Body of pancreas (tissue), 4 donors: ENCODE results near the gene GGT6. TPM values are rescaled to one million over a fixed set of nuclear protein-coding genes. Genes with fewer than 3 reads are reported as not detected.
A peak's percentile ranks its signal among the peaks of the same experiment; 100 is the strongest.

Source experiments
- ATAC-seq: fragments of 150-250 bp; one replicate; pipeline ENCODE4 v1.9.1; 2016
- DNase-seq, 4 donors: peaks; one replicate each; pipeline ENCODE4 v3.0.0-alpha.2; 2019
- H3K27ac ChIP-seq, 4 donors: fragments of 200-600 bp; sonication (generic); 1 replicate in 3 of 4; 2 replicates in 1 of 4; pipeline versions ENCODE4 v1.5.1 to v1.6.1; 2016 to 2019; ENCODE audit warnings: mild to moderate bottlenecking in 1 of 4, mixed read lengths in 1 of 4, moderate library complexity in 1 of 4
- H3K27me3 ChIP-seq, 2 donors: fragments of 200-600 bp; sonication (generic); one replicate each; pipeline ENCODE4 v1.6.0; 2016; ENCODE audit warnings: mild to moderate bottlenecking in 1 of 2
- H3K36me3 ChIP-seq, 2 donors: fragments of 200-600 bp; sonication (generic); replicated peaks in 1 of 2; 2 replicates each; pipeline ENCODE4 v1.5.1; 2016; ENCODE audit warnings: low read depth in 2 of 2; ENCODE audit not compliant: insufficient read depth in 1 of 2
- H3K4me1 ChIP-seq: fragments of 200-600 bp; sonication (generic); one replicate; pipeline ENCODE4 v1.6.0; 2016
- H3K4me3 ChIP-seq, 2 donors: fragments of 200-600 bp; sonication (generic); 1 replicate in 1 of 2; 2 replicates in 1 of 2; pipeline ENCODE4 v1.5.1; 2016 to 2019
- H3K9me3 ChIP-seq, 3 donors: fragments of 200-600 bp; sonication (generic); 1 replicate in 2 of 3; 2 replicates in 1 of 3; pipeline ENCODE4 v1.5.1; 2016
- CTCF ChIP-seq, 7 experiments: fragments of 450-650 bp in 4 of 7; fragments of 200-600 bp in 3 of 7; sonication (generic) in 3 of 7; IDR thresholded peaks; one replicate each; pipeline ENCODE4 v1.5.1; 2016 to 2019; ENCODE audit warnings: antibody characterized with exemption in 7 of 7
- POLR2A ChIP-seq, 3 donors: fragments of 450-650 bp; IDR thresholded peaks; one replicate each; pipeline ENCODE4 v1.6.1; 2016; ENCODE audit warnings: antibody characterized with exemption in 3 of 3, mild to moderate bottlenecking in 2 of 3
- WGBS, 2 donors: methylation state at CpG; one replicate each; pipeline ENCODE4 v1.1.5; 2017; 5-methylcytosine and 5-hydroxymethylcytosine counted together
- intact Hi-C: fragments of 100-400 bp; cut with DNase I; formaldehyde crosslinking; loops from one replicate; pipeline ENCODE4 v1.15.1; 2023
- total RNA-seq, 2 donors: library from RNA; depleted of rRNA; stranded (reverse); fragments of >200 nt; gene quantifications; one replicate each; pipeline ENCODE4 v1.1.0, GENCODE V29; 2016

GGT6 gene
- total RNA-seq, 2 donors from 2014 or later: 29.3 to 85.7 TPM

GRCh38 chr17:4559139-4559791 is 1.1 kb downstream of the GGT6 start:
- peak overlapping the region in 1 of 2 donors; percentile 6 for H3K4me3 ChIP-seq
- no peak for ATAC-seq
- no peak for TF ChIP-seq CTCF (IDR thresholded peaks at IDR 0.05)
- TF ChIP-seq POLR2A (IDR thresholded peaks at IDR 0.05): no peak
- no peaks in the 10 kb centered on the region for H3K36me3 ChIP-seq
- peak overlapping the region; percentile 78 to 87 (median 80) for H3K27ac ChIP-seq
- peak; percentile 51 to 66 (median 56) for DNase-seq
- intact Hi-C loops: no loop called here
- H3K27me3 ChIP-seq: no peaks in the 10 kb centered on the region
- H3K4me1 ChIP-seq: peaks cover 45% of the 10 kb centered on the region
- H3K9me3 ChIP-seq: no peaks in the 10 kb centered on the region
- 20 to 24% methylated on average over 1 to 17 of the region's 17 CpGs for WGBS, 2 donors

GRCh38 chr17:4558347-4558971 is 1.9 kb downstream of the GGT6 start:
- ATAC-seq: no peak
- WGBS, 2 donors: 83 to 95% methylated on average over 4 to 17 of the region's 24 CpGs
- peak overlapping the region in 1 of 4 donors; percentile 81 for H3K27ac ChIP-seq

GRCh38 chr17:4557626-4558346 is 2.6 kb downstream of the GGT6 start:
- intact Hi-C loops: no loop called here
- peaks cover 53% of the 10 kb centered on the region for H3K4me1 ChIP-seq
- WGBS, 2 donors: 86 to 87% methylated on average over 6 of the region's 6 CpGs
- H3K4me3 ChIP-seq: no peak overlapping the region
- H3K27ac ChIP-seq: no peak overlapping the region
- H3K9me3 ChIP-seq: no peaks in the 10 kb centered on the region
- H3K36me3 ChIP-seq: peaks cover 0 to 2% of the 10 kb centered on the region in 2 donors
- no peak for TF ChIP-seq CTCF (IDR thresholded peaks at IDR 0.05)
- no peak for TF ChIP-seq POLR2A (IDR thresholded peaks at IDR 0.05)
- H3K27me3 ChIP-seq: no peaks in the 10 kb centered on the region
- no peak for ATAC-seq
- no peak for DNase-seq

More at GRCh38 chr17:4558347-4558971, 1.9 kb downstream of the GGT6 start:
- H3K9me3 ChIP-seq: no peaks in the 10 kb centered on the region
- TF ChIP-seq CTCF (IDR thresholded peaks at IDR 0.05): no peak
- TF ChIP-seq POLR2A (IDR thresholded peaks at IDR 0.05): no peak
- intact Hi-C loops: no loop called here
- H3K27me3 ChIP-seq: no peaks in the 10 kb centered on the region
- H3K4me1 ChIP-seq: peaks cover 53% of the 10 kb centered on the region
- peak in 1 of 4 donors; percentile 15 for DNase-seq
- H3K36me3 ChIP-seq: no peaks in the 10 kb centered on the region
- no peak overlapping the region for H3K4me3 ChIP-seq

- intact Hi-C loops: no loop called here
- Histone ChIP-seq H3K27ac (no peak overlapping the region), H3K27me3 (no peaks in the 10 kb centered on the region), H3K4me3 (no peak overlapping the region), H3K36me3 (peaks cover 2 to 6% of the 10 kb centered on the region in 2 donors), H3K9me3 (no peaks in the 10 kb centered on the region), H3K4me1 (peaks cover 53% of the 10 kb centered on the region)
- no peak for DNase-seq
- TF ChIP-seq CTCF (IDR thresholded peaks at IDR 0.05) (no peak), POLR2A (IDR thresholded peaks at IDR 0.05) (no peak)
- ATAC-seq: no peak
- 65 to 74% methylated on average over 4 of the region's 4 CpGs for WGBS, 2 donors
These were observed 3.4 kb downstream of the GGT6 start for GRCh38 chr17:4556996-4557395.
